Caco-2 (cell line): ENCODE results near the gene QSOX2. TPM values are rescaled to one million over a fixed set of nuclear protein-coding genes. Genes with fewer than 3 reads are reported as not detected.

ENCODE experiments used
- BruUV-seq: library from RNA; stranded (reverse); fragments of 400-500 nt; replicated peaks from 2 replicates; lab custom pipeline; 2021; lab: Mats Ljungman, UMichigan
- CTCF ChIA-PET: fragments of 300-600 bp; sonication (Branson Sonifier 250); formaldehyde crosslinking; loops from one replicate; lab custom pipeline; 2022; ENCODE audit warnings: antibody characterized with exemption; lab: Charles Lee
- POLR2A ChIA-PET: fragments of 300-600 bp; sonication (Branson Sonifier 250); formaldehyde crosslinking; loops from one replicate; lab custom pipeline; 2022; ENCODE audit warnings: antibody characterized with exemption; lab: Charles Lee
- DNase-seq, 2 experiments: peaks; one replicate each; pipeline versions ENCODE4 v3.0.0 to v3.0.0-alpha.2; 2020 to 2022
- H3K27me3 ChIP-seq: replicated peaks from 2 replicates; pipeline ENCODE4 v1.6.0; 2011; ENCODE audit warnings: low read length; ENCODE audit not compliant: control insufficient read depth, insufficient read depth
- H3K36me3 ChIP-seq: 2 replicates; pipeline ENCODE4 v1.5.1; 2011; ENCODE audit warnings: low read length; ENCODE audit not compliant: control insufficient read depth, insufficient read depth
- H3K4me1 ChIP-seq: fragments of 250-450 bp; sonication (Bioruptor Pico); 2 replicates; pipeline ENCODE4 v1.5.1; 2020; ENCODE audit warnings: mild to moderate bottlenecking
- H3K4me3 ChIP-seq: 2 replicates; pipeline ENCODE4 v1.5.1; 2011; ENCODE audit warnings: low read depth, mild to moderate bottlenecking, control low read depth, low read length
- H3K9me3 ChIP-seq: fragments of 250-450 bp; sonication (Bioruptor Pico); 2 replicates; pipeline ENCODE4 v1.5.1; 2020; ENCODE audit warnings: mild to moderate bottlenecking, moderate library complexity
- H3K27ac Mint-ChIP-seq: one replicate; pipeline ENCODE4 v1.8.0; 2022; ENCODE audit warnings: mixed read lengths; ENCODE audit not compliant: unreplicated experiment
- H3K27me3 Mint-ChIP-seq: one replicate; pipeline ENCODE4 v1.8.0; 2022; ENCODE audit warnings: mixed read lengths; ENCODE audit not compliant: insufficient read depth, unreplicated experiment
- H3K36me3 Mint-ChIP-seq: one replicate; pipeline ENCODE4 v1.8.0; 2022; ENCODE audit warnings: mild to moderate bottlenecking, mixed read lengths; ENCODE audit not compliant: insufficient read depth, unreplicated experiment
- H3K4me1 Mint-ChIP-seq: one replicate; pipeline ENCODE4 v1.8.0; 2022; ENCODE audit warnings: low read depth, mixed read lengths; ENCODE audit not compliant: unreplicated experiment
- H3K4me3 Mint-ChIP-seq: one replicate; pipeline ENCODE4 v1.8.0; 2022; ENCODE audit warnings: mild to moderate bottlenecking, moderate library complexity, mixed read lengths; ENCODE audit not compliant: unreplicated experiment
- H3K9me3 Mint-ChIP-seq: one replicate; pipeline ENCODE4 v1.8.0; 2022; ENCODE audit warnings: mixed read lengths; ENCODE audit not compliant: unreplicated experiment
- intact Hi-C: fragments of 100-400 bp; cut with micrococcal nuclease; formaldehyde crosslinking; loops from one replicate; pipeline ENCODE4 v1.10.0; 2022; ENCODE audit not compliant: unreplicated experiment
- total RNA-seq: library from RNA; stranded (reverse); gene quantifications from 2 replicates; pipeline ENCODE4 v1.2.3, GENCODE V29; 2022
- TF ChIP-seq, protein P1 (sequence below), 2 experiments: fragments of 200-600 bp in 1 of 2; IDR thresholded peaks; 1 replicate in 1 of 2; 2 replicates in 1 of 2; pipeline versions ENCODE4 v1.5.1 to v1.8.0; 2011 to 2022; ENCODE audit warnings: antibody characterized with exemption in 1 of 2, control low read depth in 1 of 2, inconsistent platforms in 1 of 2, low read depth in 1 of 2, low read length in 1 of 2, mild to moderate bottlenecking in 1 of 2, moderate library complexity in 1 of 2; ENCODE audit not compliant: insufficient read depth in 1 of 2, severe bottlenecking in 1 of 2, unreplicated experiment in 1 of 2

The QSOX2 gene
- total RNA-seq, 1 experiment from 2014 or later: 29.6 TPM

GRCh38 chr9:136212345-136212950 lies 33.2 kb downstream of the QSOX2 start:
- Histone ChIP-seq H3K27me3 (no peaks in the 10 kb centered on the region), H3K9me3 (peaks cover 10% of the 10 kb centered on the region; the same call in 1 of the 2 replicates), H3K36me3 (peaks cover 14% of the 10 kb centered on the region), H3K4me3 (no peak overlapping the region), H3K4me1 (no peaks in the 10 kb centered on the region)
- ChIA-PET POLR2A (no interaction called here), CTCF (no interaction called here)
- no peak overlapping the region for H3K27ac Mint-ChIP-seq
- no peaks in the 10 kb centered on the region for H3K4me1 Mint-ChIP-seq
- H3K4me3 Mint-ChIP-seq: no peak overlapping the region
- BruUV-seq: no TSS peak
- H3K36me3 Mint-ChIP-seq: peaks cover 50% of the 10 kb centered on the region
- peaks cover 9% of the 10 kb centered on the region for H3K9me3 Mint-ChIP-seq
- DNase-seq: no peak
- no peaks in the 10 kb centered on the region for H3K27me3 Mint-ChIP-seq
- TF ChIP-seq, protein P1, sequence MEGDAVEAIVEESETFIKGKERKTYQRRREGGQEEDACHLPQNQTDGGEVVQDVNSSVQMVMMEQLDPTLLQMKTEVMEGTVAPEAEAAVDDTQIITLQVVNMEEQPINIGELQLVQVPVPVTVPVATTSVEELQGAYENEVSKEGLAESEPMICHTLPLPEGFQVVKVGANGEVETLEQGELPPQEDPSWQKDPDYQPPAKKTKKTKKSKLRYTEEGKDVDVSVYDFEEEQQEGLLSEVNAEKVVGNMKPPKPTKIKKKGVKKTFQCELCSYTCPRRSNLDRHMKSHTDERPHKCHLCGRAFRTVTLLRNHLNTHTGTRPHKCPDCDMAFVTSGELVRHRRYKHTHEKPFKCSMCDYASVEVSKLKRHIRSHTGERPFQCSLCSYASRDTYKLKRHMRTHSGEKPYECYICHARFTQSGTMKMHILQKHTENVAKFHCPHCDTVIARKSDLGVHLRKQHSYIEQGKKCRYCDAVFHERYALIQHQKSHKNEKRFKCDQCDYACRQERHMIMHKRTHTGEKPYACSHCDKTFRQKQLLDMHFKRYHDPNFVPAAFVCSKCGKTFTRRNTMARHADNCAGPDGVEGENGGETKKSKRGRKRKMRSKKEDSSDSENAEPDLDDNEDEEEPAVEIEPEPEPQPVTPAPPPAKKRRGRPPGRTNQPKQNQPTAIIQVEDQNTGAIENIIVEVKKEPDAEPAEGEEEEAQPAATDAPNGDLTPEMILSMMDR (IDR thresholded peaks at IDR 0.05; ENCODE audit: insufficient read depth in 1 of 2, low read depth in 1 of 2, low read length in 1 of 2, severe bottlenecking in 1 of 2, unreplicated experiment in 1 of 2): no peak
- intact Hi-C loops: no loop called here

- Mint-ChIP-seq H3K4me3 (no peak overlapping the region), H3K36me3 (peaks cover 50% of the 10 kb centered on the region), H3K9me3 (peaks cover 9% of the 10 kb centered on the region), H3K4me1 (no peaks in the 10 kb centered on the region), H3K27me3 (no peaks in the 10 kb centered on the region), H3K27ac (no peak overlapping the region)
- DNase-seq: no peak
- CTCF ChIA-PET: no interaction called here
- BruUV-seq: no TSS peak
- intact Hi-C loops: no loop called here
- Histone ChIP-seq H3K9me3 (peaks cover 10% of the 10 kb centered on the region; the same call in 1 of the 2 replicates), H3K36me3 (peaks cover 14% of the 10 kb centered on the region), H3K4me1 (no peaks in the 10 kb centered on the region), H3K4me3 (no peak overlapping the region), H3K27me3 (no peaks in the 10 kb centered on the region)
- POLR2A ChIA-PET: no interaction called here
- TF ChIP-seq, protein P1 (IDR thresholded peaks at IDR 0.05; ENCODE audit: insufficient read depth in 1 of 2, low read depth in 1 of 2, low read length in 1 of 2, severe bottlenecking in 1 of 2, unreplicated experiment in 1 of 2): no peak
Measured at GRCh38 chr9:136211441-136212344, 33.9 kb downstream of the QSOX2 start.

GRCh38 chr9:136211006-136211405 lies 34.6 kb downstream of the QSOX2 start:
- intact Hi-C loops: no loop called here
- Mint-ChIP-seq H3K4me1 (no peaks in the 10 kb centered on the region), H3K27ac (no peak overlapping the region), H3K9me3 (peaks cover 9% of the 10 kb centered on the region), H3K27me3 (no peaks in the 10 kb centered on the region), H3K36me3 (peaks cover 47% of the 10 kb centered on the region), H3K4me3 (no peak overlapping the region)
- H3K9me3 ChIP-seq: peaks cover 10% of the 10 kb centered on the region; the same call in 1 of the 2 replicates
- H3K27me3 ChIP-seq: no peaks in the 10 kb centered on the region
- no peaks in the 10 kb centered on the region for H3K4me1 ChIP-seq
- ChIA-PET POLR2A (no interaction called here), CTCF (no interaction called here)
- DNase-seq: no peak
- no TSS peak for BruUV-seq
- H3K36me3 ChIP-seq: peaks cover 11% of the 10 kb centered on the region
- TF ChIP-seq, protein P1 (IDR thresholded peaks at IDR 0.05; ENCODE audit: insufficient read depth in 1 of 2, low read depth in 1 of 2, low read length in 1 of 2, severe bottlenecking in 1 of 2, unreplicated experiment in 1 of 2): no peak
- no peak overlapping the region for H3K4me3 ChIP-seq
